HG03039 (cell line): ENCODE measurements around the gene IDH2.

Experiments
- ATAC-seq: cut with Tn5 transposase; IDR thresholded peaks from one replicate; pipeline ENCODE4 v1.9.1; 2021; ENCODE audit warnings: mild to moderate bottlenecking, moderate library complexity; ENCODE audit not compliant: unreplicated experiment

IDH2 gene

DNA sequence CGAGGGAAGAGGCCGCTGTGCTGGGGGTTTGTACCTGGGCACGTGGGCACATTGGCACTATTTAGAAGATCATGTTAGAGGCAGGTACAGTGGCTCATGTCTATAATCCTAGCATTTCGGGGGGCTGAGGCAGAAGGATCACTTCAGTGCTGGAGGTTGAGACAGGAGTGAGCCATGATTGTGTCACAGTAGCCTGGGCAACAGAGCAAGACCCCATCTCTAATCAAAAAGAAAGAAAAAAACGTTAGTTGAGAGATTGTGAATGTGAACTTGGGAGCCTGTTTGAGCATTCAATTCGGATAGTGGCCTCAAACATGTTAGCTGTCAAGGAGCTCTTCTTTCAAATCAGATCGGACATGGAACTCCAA, 36.6 kb downstream of the IDH2 start:
- no peak for ATAC-seq

- ATAC-seq: no peak
These were observed 37.2 kb downstream of the IDH2 start for GRCh38 chr15:90064911-90065681.

DNA sequence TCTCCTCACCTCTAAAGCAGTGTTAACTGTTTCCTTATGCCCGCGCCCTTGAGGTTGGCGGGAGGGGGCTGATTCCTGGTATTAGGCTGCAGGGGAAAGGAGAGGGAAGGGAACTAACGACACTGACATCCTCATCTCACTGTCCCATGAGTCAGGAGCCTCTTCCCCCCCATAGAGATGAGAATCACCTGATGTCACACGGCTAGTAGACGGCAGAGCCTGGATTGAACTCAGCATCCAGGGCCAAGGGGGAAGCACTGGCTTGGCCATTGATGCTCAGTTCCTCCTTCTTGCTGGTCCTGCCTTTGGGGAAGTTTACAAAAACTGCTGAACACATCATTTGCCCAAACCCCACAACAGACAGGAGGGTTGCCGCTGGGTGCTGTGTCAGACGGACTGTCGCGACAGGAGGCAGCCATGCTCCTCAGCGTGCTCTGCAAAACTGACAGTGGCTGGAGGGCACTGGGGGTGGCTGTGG, 38.5 kb downstream of the IDH2 start:
- ATAC-seq: no peak

- no peak for ATAC-seq
These were observed 39.1 kb downstream of the IDH2 start for GRCh38 chr15:90062973-90063769.

GRCh38 chr15:90062462-90062932, 39.8 kb downstream of the IDH2 start:
- ATAC-seq: no peak

GRCh38 chr15:90062023-90062442, 40.2 kb downstream of the IDH2 start:
- no peak for ATAC-seq

DNA sequence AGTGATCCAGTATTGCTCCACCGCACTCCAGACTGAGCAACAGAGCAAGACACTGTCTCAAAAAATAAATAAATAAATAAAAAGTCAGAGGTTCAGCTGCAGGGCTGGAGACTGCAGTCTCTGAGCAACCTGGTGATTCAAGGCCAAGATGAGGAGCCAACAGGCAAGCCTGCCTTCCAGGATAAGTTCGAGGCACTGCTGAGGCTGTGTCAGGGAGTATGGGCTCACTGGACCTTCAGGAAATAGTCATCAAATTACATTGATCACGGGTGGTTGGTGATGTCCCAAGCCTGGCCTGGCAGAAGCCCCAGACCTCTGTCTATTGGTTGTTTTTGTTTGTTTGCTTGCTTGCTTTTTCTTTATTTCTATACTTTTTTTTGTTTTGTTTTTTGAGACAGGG, 41.5 kb downstream of the IDH2 start:
- no peak for ATAC-seq

DNA sequence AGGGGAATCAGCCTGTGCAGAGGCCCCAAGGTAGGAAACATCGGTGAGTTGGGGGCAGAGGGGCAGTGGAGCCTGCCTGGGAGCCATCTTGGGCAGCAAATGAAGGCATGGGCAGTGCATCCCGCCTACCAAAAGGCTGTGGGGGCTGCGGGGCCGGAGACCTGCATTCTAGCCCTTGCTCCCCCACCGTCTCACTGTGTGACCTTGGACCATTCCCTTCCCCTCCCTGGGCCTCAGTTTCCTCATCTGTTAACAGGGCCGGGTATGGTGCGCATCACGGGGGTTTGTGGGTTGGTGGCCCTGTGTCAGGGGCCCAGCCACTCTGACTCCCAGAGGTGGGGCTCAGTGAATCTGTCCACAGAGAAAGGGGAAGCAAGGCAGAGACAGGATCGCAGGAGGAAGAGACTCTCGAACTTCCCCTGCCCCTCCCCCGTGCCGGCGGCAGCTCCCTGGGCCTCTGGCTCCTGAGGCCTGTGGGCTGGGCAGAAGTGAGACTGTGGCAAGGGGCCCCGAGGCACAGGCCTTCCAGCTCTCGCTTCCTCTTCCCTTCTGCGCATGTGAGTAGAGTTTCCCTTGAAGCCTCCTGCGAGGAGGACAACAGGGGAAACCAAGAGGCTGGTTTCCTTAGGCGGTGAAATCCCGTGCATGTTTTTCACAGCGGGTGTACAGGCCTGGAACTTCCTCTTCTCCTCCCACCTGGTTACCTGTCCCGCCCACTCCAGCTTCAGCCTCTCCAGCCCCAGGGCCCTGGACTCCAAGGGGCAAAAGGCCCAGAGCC, 42.9 kb downstream of the IDH2 start:
- ATAC-seq: peak; percentile 68

- no peak for ATAC-seq
These were observed 43.5 kb downstream of the IDH2 start for GRCh38 chr15:90058775-90059174.

- no peak for ATAC-seq
These were observed 44.0 kb downstream of the IDH2 start for GRCh38 chr15:90058308-90058707.

GRCh38 chr15:90056529-90056928, 45.7 kb downstream of the IDH2 start:
- ATAC-seq: no peak

DNA sequence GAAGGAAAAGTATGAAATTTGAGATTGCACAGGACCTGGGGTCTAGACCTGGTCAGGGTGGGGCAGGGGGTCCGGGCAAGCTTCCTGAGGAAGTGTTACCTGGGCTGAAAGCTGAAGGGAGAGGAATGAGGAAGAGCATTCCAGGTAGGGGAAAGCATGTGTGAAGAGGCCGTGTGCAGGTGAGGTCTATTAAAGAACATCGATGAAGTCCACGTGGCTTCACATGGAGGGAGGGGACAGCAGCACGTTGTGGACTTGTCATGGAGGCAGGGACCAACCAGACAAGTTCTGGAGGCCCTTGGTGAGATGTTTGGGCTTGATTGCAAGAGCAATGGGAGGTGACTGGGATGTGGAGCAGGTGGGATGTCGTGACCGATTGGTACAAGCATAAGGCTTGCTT, 47.1 kb downstream of the IDH2 start:
- ATAC-seq: no peak

GRCh38 chr15:90054618-90055097, 47.6 kb downstream of the IDH2 start:
- no peak for ATAC-seq

DNA sequence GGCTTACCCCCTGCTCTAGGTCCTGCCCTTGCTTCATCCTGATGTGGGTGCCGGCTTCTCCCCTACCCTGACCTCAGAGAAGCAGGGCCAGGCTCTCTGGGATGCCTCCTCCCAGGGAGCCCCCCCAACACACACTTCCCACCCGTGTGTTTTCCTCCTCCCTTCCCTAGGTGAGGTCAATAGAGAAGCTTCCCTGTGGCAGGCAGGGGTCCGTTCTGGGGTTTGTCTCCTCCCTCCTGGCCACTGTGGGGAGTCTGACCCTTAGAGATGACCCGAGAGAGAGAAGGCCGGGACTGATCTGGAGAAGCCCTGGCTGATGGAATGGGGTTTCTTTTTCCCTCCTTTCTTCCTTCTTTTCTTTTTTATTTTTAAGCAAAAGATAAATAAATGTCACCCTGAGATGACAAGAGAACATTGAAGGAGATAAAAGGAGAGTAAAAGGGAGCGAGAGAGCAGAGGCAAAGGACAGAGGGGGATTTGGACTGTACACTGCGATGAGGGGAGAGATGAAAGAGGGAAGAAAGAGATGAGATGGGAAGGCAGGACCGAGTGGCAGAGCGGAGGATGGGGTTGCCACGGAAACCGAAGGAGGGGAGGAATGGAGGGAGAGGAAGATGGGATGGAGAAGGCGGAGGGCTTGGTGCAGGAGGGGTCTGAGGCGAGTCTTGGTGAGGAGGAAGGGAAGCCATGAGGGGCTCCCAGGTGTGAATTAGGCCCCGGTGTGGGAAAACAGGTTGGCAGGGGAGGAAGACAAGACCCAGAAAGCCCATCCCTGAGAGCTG, 48.4 kb downstream of the IDH2 start:
- no peak for ATAC-seq

- ATAC-seq: no peak
These were observed 50.4 kb downstream of the IDH2 start for GRCh38 chr15:90051874-90052273.

DNA sequence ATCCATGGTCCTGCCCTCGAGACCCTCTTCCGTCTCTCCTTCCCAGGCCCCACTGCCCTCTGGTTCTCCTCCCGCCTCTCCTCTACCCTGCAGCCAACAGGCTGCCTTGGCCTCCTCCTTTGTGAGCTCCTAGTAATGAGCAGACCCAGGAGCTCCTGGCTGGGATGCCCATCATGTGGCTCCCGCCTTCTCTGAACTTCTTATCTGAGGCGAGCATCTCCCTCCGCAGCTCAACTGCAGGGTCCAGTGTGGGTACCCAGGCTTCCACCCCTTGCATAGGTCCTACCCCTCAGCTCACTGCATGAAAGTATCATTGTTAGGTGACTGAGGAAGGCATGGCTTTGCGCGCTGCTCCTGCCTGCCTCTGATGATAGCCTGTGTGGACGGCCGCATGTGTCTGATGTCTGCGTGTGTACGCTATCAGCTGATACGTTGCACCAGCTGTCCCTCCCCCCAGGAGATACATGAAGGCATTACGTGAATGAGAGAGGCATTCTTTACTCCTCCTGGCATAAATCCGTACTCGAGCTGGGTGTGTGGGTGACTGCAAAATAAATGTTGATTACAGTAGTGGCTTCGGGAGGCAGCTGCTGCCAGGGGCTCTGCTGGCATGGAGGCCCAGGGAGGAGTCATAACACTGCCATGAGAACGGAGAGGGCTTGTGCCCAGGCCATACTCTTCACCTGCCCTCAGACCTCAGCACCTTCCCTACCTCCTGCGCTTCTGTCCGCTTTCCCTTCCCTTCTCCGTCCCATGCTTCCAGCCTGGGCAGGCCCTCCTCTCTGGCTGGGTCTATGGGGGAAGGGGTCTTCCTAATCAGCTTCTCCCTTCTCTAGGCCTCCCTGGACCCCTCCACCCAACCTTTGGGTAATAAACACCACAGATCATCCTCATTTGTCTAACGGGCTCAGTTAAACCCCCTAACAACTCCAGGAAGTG, 52.3 kb downstream of the IDH2 start:
- no peak for ATAC-seq

GRCh38 chr15:90049030-90049429, 53.2 kb downstream of the IDH2 start:
- no peak for ATAC-seq

GRCh38 chr15:90047956-90048575, 54.2 kb downstream of the IDH2 start:
- ATAC-seq: no peak

- no peak for ATAC-seq
These were observed 55.3 kb downstream of the IDH2 start for GRCh38 chr15:90046911-90047392.
